ENCODE measurements around the gene SPRING1.
"Not testable (repeated sequence)": the region's sequence is repeated elsewhere in the genome, so short reads cannot be mapped to it uniquely, and the experiment has no call there.

SPRING1 gene

GRCh38 chr12:116737774-116738657, at the start of gene SPRING1, which contains the start of gene RNFT2:
SPRING1 (minus strand) TSS chr12:116738069; CDS start chr12:116737900, 169 bp downstream.
RNFT2 (plus strand) TSS chr12:116738315; CDS start chr12:116740498, 2,183 bp downstream.
- DNase-seq = peak; percentile 99

DNA sequence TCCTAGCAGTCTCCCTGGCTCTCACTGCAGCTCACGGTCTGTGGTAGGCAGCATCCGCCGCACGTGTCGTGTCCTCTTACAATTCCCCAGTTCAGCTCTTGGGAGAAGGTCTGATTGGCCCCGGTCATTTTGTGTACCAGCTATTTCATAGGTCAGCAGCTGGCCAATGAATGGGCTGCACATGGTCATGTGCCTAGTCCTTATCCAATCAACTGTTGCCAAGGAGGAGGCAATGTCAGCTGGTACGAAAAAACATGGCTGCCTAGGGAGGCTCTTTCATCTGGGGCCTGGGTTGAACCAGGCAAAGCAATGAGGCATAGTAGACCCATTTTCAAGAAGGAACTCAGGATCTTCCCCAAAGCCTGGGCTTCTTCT, 46.4 kb upstream of the SPRING1 start:
- DNase-seq = no peak

DNA sequence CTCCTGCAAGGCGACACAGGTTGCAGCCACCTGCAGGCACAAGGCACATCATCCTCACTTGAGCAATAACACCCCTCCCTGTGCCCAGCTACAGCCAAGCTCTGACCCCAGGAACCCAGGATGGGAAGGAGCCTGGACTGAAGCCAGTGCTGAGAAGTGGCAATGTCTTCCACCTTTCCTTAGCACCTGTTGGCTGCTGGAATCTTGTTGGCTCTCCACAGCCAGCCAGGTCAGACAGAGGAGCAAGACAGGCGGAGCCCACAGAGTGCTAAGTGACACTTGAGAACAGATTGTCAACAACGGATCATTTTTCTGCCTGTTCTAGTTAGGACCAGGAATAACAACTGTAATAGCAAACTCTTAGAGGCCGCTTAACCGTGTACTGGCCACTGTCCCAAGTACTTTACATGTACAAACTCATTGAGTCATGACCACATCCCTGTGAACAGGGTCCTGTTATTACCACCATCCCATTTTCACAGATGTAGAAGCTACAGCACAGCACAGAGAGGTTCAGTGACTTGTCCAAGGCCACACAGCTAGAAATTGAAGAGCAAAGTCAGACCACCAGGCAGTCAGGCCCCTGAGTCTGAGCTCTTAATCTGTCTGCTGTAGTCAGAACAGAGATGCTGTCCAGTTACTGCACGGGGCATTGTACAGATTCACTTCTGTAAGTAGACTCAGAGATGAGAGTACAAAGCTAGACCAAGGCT, 45.8 kb upstream of the SPRING1 start:
- DNase-seq = peak; percentile 41

- no peak for DNase-seq
Observed at GRCh38 chr12:116780942-116781341, 43.1 kb upstream of the SPRING1 start.

GRCh38 chr12:116779597-116779996, 41.7 kb upstream of the SPRING1 start:
- no peak for DNase-seq

DNA sequence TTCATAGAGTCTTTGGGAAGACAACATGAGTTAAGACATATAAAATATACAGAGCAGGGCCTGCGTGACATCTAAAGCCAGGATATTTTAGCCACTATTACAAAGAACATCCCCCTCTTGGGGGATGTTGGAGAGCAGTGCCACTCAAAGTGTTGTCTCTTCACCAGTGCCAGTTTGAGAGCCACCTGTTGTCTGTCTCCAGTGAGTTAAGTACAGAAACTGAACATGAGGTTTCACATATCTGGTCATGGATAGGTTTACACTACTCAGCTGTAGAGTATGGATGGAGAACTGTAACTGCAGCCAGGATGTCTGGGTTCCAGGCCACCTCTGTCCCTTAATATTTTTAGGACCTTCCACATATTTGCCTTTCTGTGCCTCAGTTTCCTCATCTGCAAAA, 39.4 kb upstream of the SPRING1 start:
- no peak for DNase-seq

GRCh38 chr12:116774020-116774419, 36.2 kb upstream of the SPRING1 start:
- no peak for DNase-seq

- no peak for DNase-seq
Observed at GRCh38 chr12:116773276-116773731, 35.4 kb upstream of the SPRING1 start.

DNA sequence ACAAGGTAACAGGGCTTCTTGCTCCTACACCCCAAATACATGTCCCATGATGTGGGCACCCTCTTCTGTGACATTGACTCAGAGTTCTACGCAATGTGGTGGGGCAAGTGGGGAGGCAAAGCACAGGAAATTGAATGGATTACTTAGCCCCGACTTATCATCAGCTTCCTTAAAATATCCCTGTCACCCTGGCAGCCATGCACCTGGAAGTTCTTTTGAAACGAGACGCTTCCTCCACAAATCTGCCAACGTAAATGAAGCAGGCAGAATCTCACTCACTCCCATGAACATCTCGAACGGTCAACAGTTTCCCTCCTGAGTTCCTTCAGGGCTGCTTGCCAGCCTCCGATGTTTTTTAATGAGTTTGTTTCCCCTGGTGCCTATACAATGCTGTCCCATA, 33.8 kb upstream of the SPRING1 start:
- no peak for DNase-seq

DNA sequence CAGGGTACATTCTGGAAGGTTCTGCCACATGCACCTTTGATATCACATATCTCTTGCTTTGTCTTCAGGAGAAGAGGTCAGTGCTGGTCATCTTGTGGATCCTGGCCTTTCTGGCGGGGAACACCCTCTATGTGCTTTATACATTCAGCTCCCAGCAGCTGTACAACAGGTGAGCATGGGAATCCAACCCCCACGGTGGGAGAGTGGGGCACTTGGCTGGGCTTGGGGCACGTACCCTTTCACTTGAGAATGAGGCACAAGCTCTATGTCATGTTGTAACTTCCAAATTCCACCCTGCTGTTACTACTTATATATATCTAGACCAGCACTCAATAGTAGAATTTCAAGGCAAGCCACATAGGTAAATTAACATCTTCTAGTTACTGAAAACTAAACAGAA, 28.9 kb upstream of the SPRING1 start:
- DNase-seq = no peak

DNA sequence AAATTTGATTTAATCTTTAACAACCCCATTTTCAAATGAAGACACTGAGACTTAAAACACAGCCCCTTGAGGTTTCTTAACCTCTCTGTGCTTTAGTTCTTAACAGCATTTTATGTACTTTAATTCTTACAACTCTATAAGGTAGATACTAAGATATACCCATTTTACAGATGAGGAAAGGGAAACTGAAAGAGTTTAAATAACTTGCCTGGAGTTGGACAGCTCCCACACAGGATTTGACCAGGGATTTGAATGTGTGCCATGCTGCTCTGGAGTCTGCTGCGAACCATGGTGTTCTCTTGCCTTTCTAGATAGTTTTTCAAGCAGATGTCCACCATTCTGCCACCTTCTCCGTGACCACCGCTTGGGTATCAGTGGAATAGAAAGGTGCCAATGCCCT, 28.4 kb upstream of the SPRING1 start:
- no peak for DNase-seq

DNA sequence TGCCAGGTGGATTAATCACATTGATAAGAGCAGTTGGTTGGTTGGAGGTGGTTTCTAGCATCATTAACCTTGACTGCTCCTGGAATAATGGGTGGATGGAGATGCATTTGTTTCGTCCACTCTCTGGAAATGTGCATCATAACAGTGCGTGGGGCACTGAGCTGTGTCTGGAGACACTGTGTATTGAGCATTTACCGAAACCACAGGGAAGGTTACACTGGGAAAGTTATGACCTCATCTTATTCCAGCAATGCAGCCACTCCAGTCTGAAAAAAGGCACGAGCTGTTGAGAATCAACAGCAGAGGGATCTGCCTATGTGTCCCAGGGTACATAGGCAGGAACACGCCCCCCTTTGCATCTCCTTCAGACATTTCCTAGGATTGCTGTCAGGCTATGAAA, 27.4 kb upstream of the SPRING1 start:
- DNase-seq = no peak

- DNase-seq = no peak
Observed at GRCh38 chr12:116761499-116761898, 23.6 kb upstream of the SPRING1 start.

DNA sequence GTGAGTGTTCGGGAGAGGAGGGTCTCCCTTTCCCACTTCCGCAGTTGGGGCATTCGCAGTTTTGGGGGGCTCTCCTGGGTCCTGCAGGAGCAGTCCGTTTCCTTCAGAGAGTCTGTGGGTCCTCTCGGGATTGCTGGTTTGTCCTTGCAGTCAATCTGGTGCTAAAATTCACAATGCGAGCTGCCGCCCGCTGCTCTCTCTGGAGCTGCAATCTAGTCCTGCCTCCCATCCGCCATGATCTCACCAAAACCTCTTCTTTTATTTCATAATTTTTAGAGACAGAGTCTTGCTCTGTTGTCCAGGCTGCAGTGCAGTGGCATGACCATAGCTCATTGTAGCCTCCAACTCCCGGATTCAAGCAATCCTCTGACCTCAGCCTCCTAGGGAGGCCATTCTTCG, 22.8 kb upstream of the SPRING1 start:
- DNase-seq = no peak

GRCh38 chr12:116759783-116760621, 22.1 kb upstream of the SPRING1 start:
- no peak for DNase-seq

DNA sequence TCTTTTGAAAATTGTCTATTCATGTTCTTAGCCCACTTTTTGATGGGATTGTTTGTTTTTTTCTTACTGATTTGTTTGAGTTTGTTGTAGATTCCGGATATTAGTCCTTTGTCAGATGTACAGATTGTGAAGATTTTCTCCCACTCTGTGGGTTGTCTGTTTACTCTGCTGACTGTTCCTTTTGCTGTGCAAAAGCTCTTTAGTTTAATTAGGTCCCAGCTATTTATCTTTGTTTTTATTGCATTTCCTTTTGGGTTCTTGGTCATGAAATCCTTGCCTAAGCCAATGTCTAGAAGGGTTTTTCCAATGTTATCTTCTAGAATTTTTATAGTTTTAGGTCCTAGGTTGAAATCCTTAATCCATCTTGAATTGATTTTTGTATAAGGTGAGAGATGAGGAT, 16.9 kb upstream of the SPRING1 start:
- not testable (repeated sequence) for DNase-seq

- DNase-seq = not testable (repeated sequence)
Observed at GRCh38 chr12:116754097-116754496, 16.2 kb upstream of the SPRING1 start.

GRCh38 chr12:116750298-116750697, 12.4 kb upstream of the SPRING1 start:
- no peak for DNase-seq

DNA sequence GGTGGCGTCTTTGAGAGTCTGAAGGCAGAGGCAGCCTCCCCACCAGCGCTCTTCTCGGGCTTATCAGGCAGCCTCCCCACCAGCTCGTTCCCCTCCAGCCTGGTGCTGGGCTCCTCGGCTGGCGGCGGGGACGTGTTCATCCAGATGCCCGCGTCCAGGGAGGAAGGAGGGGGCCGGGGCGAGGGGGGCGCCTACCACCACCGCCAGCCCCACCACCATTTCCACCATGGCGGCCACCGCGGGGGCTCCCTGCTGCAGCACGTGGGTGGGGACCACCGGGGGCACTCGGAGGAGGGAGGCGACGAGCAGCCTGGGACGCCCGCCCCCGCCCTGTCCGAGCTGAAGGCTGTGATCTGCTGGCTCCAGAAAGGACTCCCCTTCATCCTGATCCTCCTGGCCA, 12.0 kb upstream of the SPRING1 start:
- no peak for DNase-seq

DNA sequence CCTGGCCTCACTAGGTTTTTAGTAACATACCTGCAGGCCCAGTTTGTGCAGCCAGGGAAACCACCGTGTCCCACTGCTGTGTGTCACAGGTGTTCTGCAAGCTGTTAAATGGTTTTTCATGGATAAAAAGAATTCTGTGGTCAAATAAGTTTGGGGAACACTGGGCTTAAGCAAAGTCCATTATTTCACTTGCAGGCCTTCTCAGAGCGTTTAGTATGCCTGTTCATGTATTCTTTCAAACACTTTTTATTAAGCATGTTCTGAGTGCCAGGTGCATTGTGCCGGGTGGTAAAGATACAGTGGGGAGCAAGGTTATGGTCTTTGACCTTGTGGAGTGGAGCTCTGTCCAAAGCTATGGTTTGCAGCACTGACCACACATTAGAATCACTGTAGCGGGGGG, 7.7 kb upstream of the SPRING1 start:
- DNase-seq = no peak

GRCh38 chr12:116744766-116745165, 6.9 kb upstream of the SPRING1 start:
- no peak for DNase-seq

- not testable (repeated sequence) for DNase-seq
Observed at GRCh38 chr12:116742787-116743186, 4.9 kb upstream of the SPRING1 start.

DNA sequence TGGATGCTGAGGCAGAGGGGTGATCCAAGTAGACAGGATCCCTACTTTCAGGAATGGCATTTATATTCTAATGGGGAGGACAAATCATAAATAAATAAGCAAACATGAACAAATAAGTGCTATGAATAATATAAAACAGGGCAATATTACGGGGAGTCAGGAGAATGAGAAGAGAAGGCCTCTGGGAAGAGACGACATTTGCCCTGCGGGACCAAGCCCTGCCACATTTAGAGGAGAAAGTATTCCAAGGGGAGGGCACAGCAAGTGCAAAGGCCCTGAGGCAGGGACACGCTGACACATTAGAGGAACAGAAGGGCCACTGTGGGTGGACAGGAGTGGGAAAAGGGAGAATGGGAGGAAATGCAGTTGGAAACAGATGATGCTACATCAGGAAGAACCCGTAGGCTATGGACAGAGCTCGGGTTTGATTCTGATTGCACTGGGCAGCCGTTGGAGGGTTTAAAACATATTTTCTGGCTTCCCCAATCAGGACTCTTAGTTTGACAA, 1.6 kb upstream of the SPRING1 start:
- no peak for DNase-seq
